B cell (primary cell): ENCODE results near the gene VCAM1. TPM values are rescaled to one million over a fixed set of nuclear protein-coding genes. Genes with fewer than 3 reads are reported as not detected.

Source experiments
- ATAC-seq: fragments of 200-7000 bp; cut with Tn5 transposase; one replicate; pipeline ENCODE4 v1.10.0; 2021; ENCODE audit warnings: low read depth, mild to moderate bottlenecking, moderate number of reproducible peaks, moderate library complexity
- CTCF ChIA-PET: fragments of 350-600 bp; sonication (Branson Sonifier 250); formaldehyde crosslinking; loops from one replicate; lab custom pipeline; 2021; ENCODE audit warnings: antibody characterized with exemption, inconsistent platforms; lab: Charles Lee
- POLR2A ChIA-PET: fragments of 350-600 bp; sonication (Branson Sonifier 250); formaldehyde crosslinking; loops from one replicate; lab custom pipeline; 2021; ENCODE audit warnings: antibody characterized with exemption; lab: Charles Lee
- DNase-seq: peaks from one replicate; pipeline ENCODE4 v3.0.0; 2013
- H2AFZ ChIP-seq: 2 replicates; pipeline ENCODE4 v1.6.1; 2012; ENCODE audit warnings: mild to moderate bottlenecking, low read depth, low read length; ENCODE audit not compliant: insufficient read depth, poor library complexity, severe bottlenecking
- H3K27ac ChIP-seq, 2 donors: 1 replicate in 1 of 2; 2 replicates in 1 of 2; pipeline ENCODE4 v1.5.1; 2012 to 2013; ENCODE audit warnings: low read length in 2 of 2, mild to moderate bottlenecking in 2 of 2, moderate library complexity in 1 of 2
- H3K27me3 ChIP-seq, 4 experiments: fragments of 200-600 bp in 1 of 4; sonication (generic) in 1 of 4; replicated peaks in 1 of 4; 1 replicate in 2 of 4; 2 replicates in 2 of 4; pipeline versions ENCODE4 v1.6.1 to v1.7.0; 2013 to 2016; ENCODE audit warnings: low read length in 3 of 4, mild to moderate bottlenecking in 2 of 4, mixed read lengths in 1 of 4, moderate library complexity in 1 of 4; ENCODE audit not compliant: insufficient read depth in 4 of 4, control insufficient read depth in 3 of 4; ENCODE audit errors: control extremely low read depth in 1 of 4
- H3K36me3 ChIP-seq, 2 experiments: replicated peaks in 1 of 2; 1 replicate in 1 of 2; 2 replicates in 1 of 2; pipeline versions ENCODE4 v1.6.1 to v1.7.1; 2013; ENCODE audit warnings: low read length in 1 of 2; ENCODE audit not compliant: insufficient read depth in 2 of 2, control insufficient read depth in 1 of 2; ENCODE audit errors: control extremely low read depth in 1 of 2, extremely low read depth in 1 of 2
- H3K4me1 ChIP-seq, 2 donors: fragments of 200-600 bp in 1 of 2; sonication (generic) in 1 of 2; 1 replicate in 1 of 2; 2 replicates in 1 of 2; pipeline versions ENCODE4 v1.5.1 to v1.6.1; 2013 to 2017; ENCODE audit warnings: low read length in 2 of 2; ENCODE audit not compliant: control insufficient read depth in 2 of 2, insufficient read depth in 2 of 2
- H3K4me2 ChIP-seq: replicated peaks from 2 replicates; pipeline ENCODE3; 2012; ENCODE audit warnings: mild to moderate bottlenecking, low read depth, low read length; ENCODE audit not compliant: poor library complexity, severe bottlenecking
- H3K4me3 ChIP-seq, 5 experiments: fragments of 200-600 bp in 1 of 5; sonication (generic) in 1 of 5; 1 replicate in 3 of 5; 2 replicates in 2 of 5; pipeline versions ENCODE4 v1.5.1 to v1.7.0; 2011 to 2016; ENCODE audit warnings: low read length in 4 of 5, mild to moderate bottlenecking in 4 of 5, low read depth in 2 of 5, control low read depth in 1 of 5, moderate library complexity in 1 of 5; ENCODE audit not compliant: insufficient read depth in 1 of 5; ENCODE audit errors: control extremely low read depth in 1 of 5, extremely low read depth in 1 of 5
- H3K79me2 ChIP-seq: fragments of 200-600 bp; sonication (generic); one replicate; pipeline ENCODE4 v1.6.0; 2016; ENCODE audit warnings: low read length; ENCODE audit not compliant: control insufficient read depth, insufficient read depth
- H3K9ac ChIP-seq: fragments of 200-600 bp; sonication (generic); 2 replicates; pipeline ENCODE4 v1.6.1; 2017; ENCODE audit warnings: mild to moderate bottlenecking, low read length, moderate library complexity
- H3K9me3 ChIP-seq, 3 donors: one replicate each; pipeline versions ENCODE4 v1.6.1 to v1.7.1; 2013; ENCODE audit warnings: low read length in 2 of 3; ENCODE audit not compliant: control insufficient read depth in 2 of 3, insufficient read depth in 1 of 3; ENCODE audit errors: control extremely low read depth in 1 of 3
- H4K20me1 ChIP-seq: 2 replicates; pipeline ENCODE4 v1.6.0; 2012; ENCODE audit warnings: mild to moderate bottlenecking, low read length; ENCODE audit not compliant: insufficient read depth, control insufficient read depth, poor library complexity, severe bottlenecking
- H3K27ac Mint-ChIP-seq: one replicate; pipeline ENCODE4 v1.8.0; 2021; ENCODE audit warnings: mixed read lengths
- H3K27me3 Mint-ChIP-seq: one replicate; pipeline ENCODE4 v1.8.0; 2021; ENCODE audit warnings: mixed read lengths
- H3K4me1 Mint-ChIP-seq: one replicate; pipeline ENCODE4 v1.8.0; 2021; ENCODE audit warnings: mixed read lengths
- H3K4me3 Mint-ChIP-seq: one replicate; pipeline ENCODE4 v1.8.0; 2021; ENCODE audit warnings: mixed read lengths
- H3K9me3 Mint-ChIP-seq: one replicate; pipeline ENCODE4 v1.8.0; 2022; ENCODE audit warnings: mixed read lengths; ENCODE audit not compliant: insufficient read depth
- CTCF ChIP-seq: fragments of 200-600 bp; IDR thresholded peaks from one replicate; pipeline ENCODE4 v1.8.0; 2022; ENCODE audit warnings: antibody characterized with exemption, mild to moderate bottlenecking
- EZH2 ChIP-seq: IDR thresholded peaks from 2 replicates; pipeline ENCODE4 v1.6.1; 2012; ENCODE audit warnings: borderline replicate concordance, low read depth, mild to moderate bottlenecking, moderate library complexity, low read length; ENCODE audit not compliant: insufficient read depth, poor library complexity, severe bottlenecking
- WGBS: methylation state at CpG from one replicate; pipeline ENCODE4 v1.1.5; 2013; ENCODE audit warnings: missing lambda C conversion rate; ENCODE audit not compliant: insufficient coverage; 5-methylcytosine and 5-hydroxymethylcytosine counted together
- intact Hi-C: fragments of 100-400 bp; cut with micrococcal nuclease; formaldehyde crosslinking; loops from one replicate; pipeline ENCODE4 v1.10.0; 2022
- polyA plus RNA-seq: library from polyadenylated mRNA; depleted of rRNA; stranded (reverse); fragments of >200 nt; gene quantifications from 2 replicates; pipeline ENCODE4 v1.2.3, GENCODE V29; 2012
- total RNA-seq, 2 donors: library from RNA; stranded (reverse); fragments of 120-200 nt in 1 of 2; gene quantifications; 1 replicate in 1 of 2; 2 replicates in 1 of 2; pipeline versions ENCODE4 v1.2.3 to v1.2.4, GENCODE V29; 2013 to 2022

Gene VCAM1
- total and polyA plus RNA-seq, 2 donors (not counting 1 experiment from before 2014, with no cell fraction given): not detected

DNA sequence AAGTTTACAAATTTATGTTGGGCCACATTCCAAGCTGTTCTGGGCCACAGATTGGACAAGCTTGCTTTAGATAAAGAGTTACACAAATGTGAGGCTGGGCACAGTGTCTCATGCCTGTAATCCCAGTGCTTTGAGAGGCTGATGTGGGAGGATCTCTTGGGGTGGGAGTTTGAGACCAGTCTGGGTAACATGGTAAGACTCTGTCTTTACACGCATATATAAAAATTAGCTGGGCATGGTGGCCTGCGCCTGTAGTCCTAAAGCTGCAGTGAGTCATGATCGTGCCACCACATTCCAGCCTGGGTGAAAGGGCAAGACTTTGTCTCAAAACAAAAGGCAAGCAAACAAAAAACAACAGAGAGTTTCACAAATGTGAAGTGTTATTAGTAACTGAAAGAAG, 5.9 kb upstream of the VCAM1 start:
- Histone ChIP-seq H3K36me3 (no peaks in the 10 kb centered on the region), H3K27me3 (no peaks in the 10 kb centered on the region), H3K79me2 (no peaks in the 10 kb centered on the region), H3K27ac (no peak overlapping the region), H3K4me2 (no peak overlapping the region), H4K20me1 (no peaks in the 10 kb centered on the region), H3K4me3 (no peak overlapping the region), H3K4me1 (no peaks in the 10 kb centered on the region), H3K9ac (no peak overlapping the region), H3K9me3 (no peaks in the 10 kb centered on the region), H2AFZ (no peak overlapping the region)
- no peak for TF ChIP-seq CTCF
- TF ChIP-seq EZH2: no peak
- DNase-seq (no peak), ATAC-seq (no peak)
- ChIA-PET POLR2A (no interaction called here), CTCF (no interaction called here)
- Mint-ChIP-seq H3K27me3 (peaks cover 18% of the 10 kb centered on the region), H3K4me1 (no peaks in the 10 kb centered on the region), H3K4me3 (no peak overlapping the region), H3K27ac (no peak overlapping the region), H3K9me3 (no peaks in the 10 kb centered on the region)
- intact Hi-C loops: no loop called here
- WGBS: no CpG with 5 or more reads among the region's 3 CpGs

DNA sequence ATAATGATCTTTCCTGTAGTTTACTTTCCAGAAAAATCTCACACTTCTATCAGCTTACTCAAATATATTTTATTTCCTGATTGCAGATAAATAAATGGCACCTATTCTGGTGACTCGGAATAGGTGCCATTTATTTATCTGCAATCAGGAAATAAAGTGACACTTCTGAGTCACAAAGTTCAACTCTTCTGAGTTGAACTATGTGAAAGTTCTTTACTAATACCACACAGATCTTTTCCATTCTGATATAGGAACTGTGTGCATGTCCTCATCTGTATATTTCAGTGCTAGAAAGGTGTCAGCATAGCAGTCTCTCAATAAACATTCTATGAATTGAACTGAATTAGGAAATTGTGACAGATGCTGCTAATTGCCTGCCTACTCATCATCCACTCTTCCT, 4.9 kb upstream of the VCAM1 start:
- Histone ChIP-seq H3K4me1 (no peaks in the 10 kb centered on the region), H3K79me2 (no peaks in the 10 kb centered on the region), H3K4me2 (no peak overlapping the region), H3K27ac (no peak overlapping the region), H3K4me3 (no peak overlapping the region), H4K20me1 (no peaks in the 10 kb centered on the region), H2AFZ (no peak overlapping the region), H3K9ac (no peak overlapping the region), H3K9me3 (no peaks in the 10 kb centered on the region), H3K36me3 (no peaks in the 10 kb centered on the region), H3K27me3 (no peaks in the 10 kb centered on the region)
- Mint-ChIP-seq H3K9me3 (no peaks in the 10 kb centered on the region), H3K27me3 (peaks cover 14% of the 10 kb centered on the region), H3K4me1 (peaks cover 2% of the 10 kb centered on the region), H3K27ac (no peak overlapping the region), H3K4me3 (no peak overlapping the region)
- POLR2A ChIA-PET: no interaction called here
- no CpG with 5 or more reads among the region's 1 CpG for WGBS
- intact Hi-C loops: no loop called here
- DNase-seq (no peak), ATAC-seq (no peak)
- TF ChIP-seq CTCF (no peak), EZH2 (no peak)
- CTCF ChIA-PET: no interaction called here
